GM19023 (cell line): Measurements from ENCODE around the gene ZNF516.

Experiments
- ATAC-seq: cut with Tn5 transposase; IDR thresholded peaks from one replicate; pipeline ENCODE4 v1.9.1; 2021; ENCODE audit warnings: mild to moderate bottlenecking, moderate library complexity; ENCODE audit not compliant: unreplicated experiment

ZNF516 gene

DNA sequence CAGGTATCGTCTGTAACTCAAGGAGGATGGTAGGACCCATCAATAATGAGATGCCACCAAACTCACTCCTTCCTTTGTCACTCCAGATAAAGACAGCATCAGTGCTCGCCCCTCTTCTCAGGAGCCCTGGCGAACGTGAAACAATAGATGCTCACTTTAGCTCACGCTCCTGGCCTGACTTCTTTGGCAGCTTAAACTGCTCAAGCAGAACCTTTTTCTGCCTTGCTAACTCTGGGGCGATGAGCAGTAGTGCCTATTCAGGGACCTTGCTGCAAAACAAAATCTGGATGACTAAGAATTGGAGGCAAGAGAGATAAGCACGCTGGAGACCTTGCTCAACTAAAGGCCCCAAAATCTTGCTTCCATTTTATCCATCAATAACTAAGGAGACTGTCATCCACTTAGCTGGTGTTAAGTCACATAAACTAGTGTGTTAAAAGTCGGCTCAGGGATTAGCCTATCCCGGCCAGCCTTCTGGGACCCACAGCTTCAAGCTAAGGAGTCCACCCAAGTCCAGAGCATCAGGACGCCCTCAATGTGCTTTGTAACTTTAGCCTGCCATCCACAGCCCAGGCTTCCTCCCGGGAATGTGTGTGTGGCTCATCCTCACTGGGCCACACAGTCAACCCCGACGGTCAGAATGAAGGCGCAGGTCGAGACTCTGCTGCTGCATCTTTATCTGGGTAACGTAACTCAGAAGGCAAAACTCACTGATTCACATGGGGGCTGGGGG lies 38.9 kb downstream of the ZNF516 start:
- ATAC-seq, result no peak

DNA sequence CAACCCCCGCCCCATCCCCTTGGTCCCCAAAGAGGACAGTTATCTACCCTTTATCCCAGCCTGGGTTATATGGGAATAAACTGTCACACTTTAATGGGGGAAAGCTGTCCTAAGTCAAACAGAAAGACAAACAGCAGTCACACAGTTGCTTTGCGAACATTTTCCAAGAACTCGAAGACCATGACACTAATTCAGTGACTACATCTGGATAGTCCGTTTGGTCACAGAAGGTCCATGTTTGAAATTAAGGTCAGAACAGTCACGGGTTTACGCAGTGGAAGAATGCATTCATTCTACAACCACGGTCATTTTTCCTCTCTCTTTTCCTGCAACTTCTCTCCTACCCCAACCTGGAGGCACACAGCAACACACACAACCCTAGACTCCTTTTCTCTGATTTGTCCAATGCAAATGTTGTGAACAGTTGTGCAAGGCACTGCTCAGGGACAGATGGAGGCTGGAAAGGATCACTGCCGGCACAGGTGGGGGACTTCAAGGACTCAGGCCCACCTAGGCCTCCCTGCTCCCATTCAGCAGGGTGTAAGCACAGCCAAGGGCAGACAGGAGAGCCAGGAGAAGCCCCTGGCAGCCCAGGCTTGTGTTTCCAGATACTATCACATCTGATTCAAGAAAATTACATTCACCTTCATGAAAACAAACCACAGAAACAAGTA lies 39.9 kb downstream of the ZNF516 start:
- no peak for ATAC-seq

DNA sequence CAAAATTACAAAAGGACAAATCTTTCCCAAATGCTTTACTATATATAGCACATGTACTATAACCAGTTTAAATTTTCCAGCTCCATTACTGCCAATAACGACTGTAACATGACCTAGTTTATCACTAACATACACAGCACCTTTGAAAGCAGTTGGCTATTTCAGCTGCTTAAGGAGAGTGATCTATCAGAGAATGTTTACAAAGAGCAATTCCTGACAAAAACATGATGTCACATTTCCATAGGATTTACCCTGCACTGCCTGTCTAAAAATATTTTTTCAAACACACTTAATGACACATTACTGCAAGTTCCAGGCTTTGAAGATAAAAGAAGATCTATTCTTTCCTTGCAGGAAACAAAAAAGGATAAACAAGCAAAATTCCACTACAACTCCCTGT lies 40.6 kb downstream of the ZNF516 start:
- no peak for ATAC-seq

DNA sequence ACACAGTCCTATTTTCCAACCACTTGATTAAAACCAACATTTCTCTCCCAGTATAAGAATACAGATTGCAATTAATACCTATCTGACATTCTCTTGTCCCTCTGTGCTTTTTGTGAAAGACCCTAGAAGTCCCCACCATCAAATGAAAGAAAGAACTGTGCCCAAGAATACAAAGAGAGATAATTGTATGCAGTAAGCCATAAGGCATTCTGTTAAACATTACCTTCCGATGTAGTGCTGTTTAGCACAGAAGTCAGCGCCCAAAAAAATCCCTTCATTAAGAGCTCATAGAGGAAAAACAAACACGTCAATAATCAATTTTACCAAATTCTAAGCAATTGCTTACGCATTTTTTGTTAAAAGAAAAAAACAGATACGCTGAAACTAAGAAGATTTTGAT lies 41.1 kb downstream of the ZNF516 start:
- no peak for ATAC-seq

DNA sequence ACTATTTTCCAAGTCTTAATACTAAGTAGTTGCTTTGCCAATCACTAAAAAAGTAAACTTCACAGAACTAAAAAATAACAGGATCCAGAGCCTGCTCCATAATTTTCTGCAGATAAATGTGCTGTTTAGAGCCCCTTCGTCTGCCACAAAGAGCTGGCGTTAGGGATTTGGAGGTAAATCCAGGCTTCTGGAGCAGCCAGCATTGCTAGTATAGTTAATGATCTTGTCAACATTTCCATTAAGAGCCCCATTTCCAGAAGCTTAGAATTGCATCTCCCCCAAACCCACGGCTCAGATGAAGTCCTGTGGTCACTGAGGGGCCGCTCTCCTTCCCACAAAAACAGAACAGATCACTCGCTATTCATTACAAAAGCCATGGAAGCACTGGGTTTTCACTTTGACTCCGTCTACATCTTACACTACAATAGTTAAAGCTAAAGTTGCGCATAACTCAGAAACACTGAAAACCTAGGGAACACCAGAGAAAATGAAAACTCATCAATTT lies 41.9 kb downstream of the ZNF516 start:
- ATAC-seq, result no peak

DNA sequence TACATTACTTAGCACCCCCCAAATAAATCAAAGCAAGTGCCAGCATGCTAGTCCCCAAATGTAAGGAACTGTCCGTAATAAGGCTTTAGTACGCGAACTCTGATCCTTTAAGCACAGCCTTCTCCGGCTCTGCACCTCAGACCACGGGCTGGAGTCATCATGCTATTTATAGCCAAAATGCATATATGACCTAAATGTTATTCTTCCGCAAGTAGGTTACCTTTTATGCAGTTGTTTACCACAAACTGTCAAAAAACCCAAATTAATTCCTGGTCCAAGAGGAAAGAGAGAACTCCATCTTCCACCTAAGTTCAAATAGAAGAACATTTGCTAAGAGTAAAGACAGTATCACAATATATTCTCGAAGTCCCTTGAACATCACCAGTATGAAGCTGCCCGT lies 42.7 kb downstream of the ZNF516 start:
- no peak for ATAC-seq

DNA sequence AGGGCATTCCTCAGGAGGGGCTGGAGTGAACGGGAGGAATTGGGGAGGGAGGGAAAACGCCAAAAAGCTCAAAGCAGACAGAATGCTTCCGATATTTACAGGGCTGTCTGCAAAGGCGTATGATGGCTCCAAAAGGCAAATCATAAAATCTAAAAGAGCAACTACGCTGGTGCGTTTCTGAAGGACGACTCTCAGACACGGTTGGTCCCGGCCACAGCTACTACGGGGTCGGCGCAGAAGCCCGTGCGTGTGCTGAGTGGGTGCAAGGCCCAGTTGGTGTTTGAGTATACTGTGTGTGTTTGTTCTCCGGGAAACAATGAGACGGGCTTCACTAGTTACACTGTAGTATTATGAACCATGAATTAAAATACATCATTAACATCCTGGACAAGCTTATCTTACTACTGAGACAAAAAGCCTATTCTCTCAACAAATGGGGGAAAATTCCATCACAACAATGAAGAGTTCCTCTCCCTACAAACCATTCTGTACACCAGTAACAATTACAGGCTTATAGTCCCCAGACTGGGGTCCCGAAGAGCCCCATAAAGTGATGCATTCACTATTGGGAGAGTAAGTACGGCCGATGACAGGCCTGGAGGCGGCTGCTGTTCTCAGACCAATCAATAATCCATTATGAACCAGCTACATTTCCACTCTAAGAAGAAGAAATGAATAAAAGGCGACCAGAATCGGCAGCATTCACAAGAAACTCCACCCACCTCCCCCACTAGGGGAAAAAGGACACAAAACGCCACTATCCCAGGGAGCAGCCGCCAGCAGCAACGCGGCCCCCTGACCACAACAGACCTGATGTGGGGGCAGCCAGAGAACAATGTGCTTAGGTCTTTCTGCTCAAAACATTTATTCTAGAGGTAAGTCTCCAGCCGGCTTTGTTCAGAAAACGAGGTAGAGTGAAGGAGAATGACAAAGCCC lies 43.4 kb downstream of the ZNF516 start:
- ATAC-seq, result no peak

DNA sequence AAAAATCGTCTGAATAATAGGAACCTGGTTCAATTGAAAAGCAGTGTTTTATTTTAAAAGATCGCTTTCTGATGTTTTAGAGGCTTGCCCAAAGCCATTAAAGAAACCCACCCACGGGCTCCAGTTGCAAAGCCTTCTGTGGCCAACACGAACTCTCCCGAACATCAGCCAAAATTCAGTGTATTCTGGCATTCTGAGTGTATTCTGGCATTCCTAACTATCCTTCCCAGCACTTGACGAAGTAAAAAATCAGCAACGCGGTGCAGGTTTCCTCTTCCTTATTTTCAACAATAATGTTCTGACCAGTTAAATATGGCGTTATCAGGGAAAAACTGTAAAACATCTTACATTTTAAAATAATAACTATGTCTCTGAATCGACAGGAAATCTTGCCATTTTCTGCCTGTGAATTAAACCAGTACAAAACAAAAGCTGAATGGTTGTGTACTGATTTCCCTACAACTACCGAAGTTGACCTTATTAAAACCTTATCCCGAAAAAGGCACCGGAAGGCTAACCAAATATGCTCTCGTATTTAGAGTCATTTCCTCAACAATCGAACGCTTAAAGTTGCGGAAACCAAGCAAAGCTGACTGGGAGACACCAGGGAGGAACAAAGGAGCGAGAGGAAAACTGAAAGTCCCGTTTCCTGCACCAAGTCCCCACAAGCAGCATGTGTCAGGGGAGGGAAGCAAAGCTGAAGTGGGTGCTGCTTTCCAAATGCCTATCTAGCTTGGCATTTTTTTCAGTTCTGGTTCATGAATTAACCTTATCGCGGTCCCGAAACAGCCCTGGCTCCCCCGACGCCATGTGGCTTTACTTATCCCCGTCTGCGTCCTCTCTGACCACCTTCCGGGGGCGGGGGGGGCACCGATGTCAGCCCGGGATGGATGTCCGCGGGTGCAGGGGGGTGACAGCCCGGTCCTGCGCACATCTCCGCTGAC lies 44.3 kb downstream of the ZNF516 start:
- no peak for ATAC-seq

DNA sequence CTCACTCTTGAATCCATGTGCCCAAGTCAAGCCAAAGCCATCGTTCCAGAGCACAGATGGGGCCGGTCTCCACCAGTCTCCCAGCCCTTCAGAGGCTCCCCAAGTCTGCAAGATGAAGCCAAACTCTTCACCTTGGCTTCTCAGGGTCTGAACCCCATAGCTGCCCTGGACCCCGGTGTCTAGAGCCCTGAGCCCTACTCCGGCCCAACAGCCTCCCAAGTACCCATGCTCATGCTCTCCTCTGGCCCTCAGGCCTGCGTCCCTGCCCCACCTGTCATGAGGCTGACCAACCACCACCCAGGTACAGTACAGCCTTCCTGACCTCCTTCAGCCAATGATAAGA lies 46.0 kb downstream of the ZNF516 start:
- no peak for ATAC-seq

DNA sequence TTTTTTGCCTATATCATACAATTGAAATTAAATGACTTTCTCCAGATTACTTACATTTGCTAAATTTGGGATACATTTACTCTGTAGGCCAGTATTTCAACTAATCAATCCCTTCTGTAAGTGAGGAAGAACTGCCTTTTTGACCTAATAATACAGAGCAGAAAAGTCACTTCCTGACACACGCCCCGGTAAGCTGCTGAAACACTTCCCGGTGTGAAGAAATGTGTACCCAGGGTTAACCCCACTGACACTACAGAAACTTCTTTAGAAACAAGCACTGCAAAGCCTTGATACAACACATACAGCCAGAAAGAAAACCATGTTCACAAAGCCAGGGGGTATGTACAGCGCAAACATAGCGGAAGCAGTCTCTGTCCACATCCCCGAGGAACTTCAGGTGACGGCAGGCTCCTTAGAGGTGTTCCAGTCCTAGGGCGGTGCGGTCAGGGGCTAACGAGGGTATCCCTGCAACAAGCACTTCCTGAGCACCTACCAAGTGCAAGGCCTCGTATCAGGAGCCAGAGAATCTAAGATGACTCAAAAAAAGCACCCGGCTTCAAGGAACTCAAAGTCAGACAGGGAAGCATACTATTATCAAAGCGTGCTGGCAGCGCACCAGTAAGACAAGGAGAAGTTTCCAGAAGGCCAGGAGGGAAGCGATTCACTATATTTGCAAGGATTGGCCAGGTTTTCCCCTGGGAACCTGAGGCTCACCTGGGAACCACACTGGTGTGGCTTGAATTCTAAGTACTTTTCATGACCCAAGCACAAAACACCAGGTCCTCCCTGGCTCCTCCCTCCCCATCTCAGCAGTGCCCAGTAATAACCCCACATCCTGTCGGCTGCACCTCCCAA lies 46.6 kb downstream of the ZNF516 start:
- ATAC-seq, result no peak

DNA sequence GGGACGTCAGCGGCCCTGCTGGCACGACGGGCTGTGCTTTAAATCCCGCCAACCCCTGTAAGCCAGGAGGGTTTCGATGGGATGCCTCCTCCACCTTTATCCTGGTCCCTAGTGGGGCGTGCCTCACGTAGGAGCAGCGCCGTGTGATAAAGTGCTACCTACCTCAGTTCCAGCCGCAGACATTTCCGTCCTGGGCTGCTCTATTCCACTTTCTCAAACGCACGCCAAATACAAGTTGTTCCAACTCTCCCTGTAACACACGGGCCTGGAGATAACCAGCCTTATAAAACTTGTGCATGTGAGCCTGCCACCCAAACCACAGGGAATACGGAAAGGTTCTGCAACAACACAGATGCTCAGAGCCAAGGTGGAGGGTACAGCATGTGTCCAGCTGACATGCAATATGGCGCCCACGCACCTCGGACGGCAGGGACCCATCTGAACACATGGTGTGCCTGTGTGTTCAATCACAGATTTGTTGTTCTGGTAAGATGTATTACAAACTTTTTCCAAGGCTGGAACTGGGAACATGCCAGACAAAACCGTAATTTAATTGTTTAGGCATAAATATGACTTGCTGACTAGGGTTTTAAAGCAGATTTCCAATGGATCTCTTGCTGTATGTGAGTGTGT lies 47.7 kb downstream of the ZNF516 start:
- ATAC-seq, result no peak

DNA sequence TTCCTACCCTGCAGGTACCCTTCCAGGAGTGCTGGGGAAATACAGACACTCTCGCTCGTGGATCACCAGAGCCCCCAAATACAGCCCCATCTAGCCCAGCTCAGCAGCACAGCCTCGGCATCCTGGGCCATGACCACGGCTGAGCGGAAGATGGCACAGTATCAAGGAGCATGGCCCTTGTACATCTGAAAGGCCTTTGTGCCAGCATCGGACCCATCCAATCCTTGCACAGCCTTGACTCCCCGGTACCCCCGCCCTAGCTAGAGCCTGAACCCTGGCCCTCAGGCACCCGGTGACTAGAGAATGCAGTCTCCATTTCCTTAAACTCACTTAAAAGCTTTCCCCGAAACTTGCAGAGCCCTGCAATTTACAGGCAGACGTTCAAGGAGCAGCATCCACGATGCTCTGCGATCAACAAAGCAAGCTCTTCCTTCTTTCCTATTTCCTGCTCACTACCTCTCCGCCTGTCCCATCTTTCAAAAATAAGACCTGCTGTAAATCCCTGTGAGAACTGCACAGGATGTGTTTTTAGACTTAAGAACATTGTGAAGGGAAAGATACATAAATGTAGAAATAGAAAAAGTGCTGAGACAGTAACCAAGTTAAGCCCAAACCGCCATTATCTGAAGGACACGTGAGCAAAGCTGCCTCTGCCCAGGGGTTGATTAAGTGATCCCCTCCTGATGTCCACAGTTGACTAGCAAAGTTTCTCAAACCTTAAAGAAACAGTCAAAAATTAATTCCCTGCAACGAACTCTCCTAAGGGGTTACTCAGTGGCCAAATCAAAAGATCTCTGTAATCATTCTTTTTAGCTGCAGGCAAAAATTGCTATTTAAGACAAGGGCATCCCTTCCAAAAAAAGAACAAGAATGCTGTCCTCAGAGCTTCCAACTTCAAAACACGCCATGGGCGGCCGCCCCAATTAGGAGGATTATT lies 48.5 kb downstream of the ZNF516 start:
- no peak for ATAC-seq

DNA sequence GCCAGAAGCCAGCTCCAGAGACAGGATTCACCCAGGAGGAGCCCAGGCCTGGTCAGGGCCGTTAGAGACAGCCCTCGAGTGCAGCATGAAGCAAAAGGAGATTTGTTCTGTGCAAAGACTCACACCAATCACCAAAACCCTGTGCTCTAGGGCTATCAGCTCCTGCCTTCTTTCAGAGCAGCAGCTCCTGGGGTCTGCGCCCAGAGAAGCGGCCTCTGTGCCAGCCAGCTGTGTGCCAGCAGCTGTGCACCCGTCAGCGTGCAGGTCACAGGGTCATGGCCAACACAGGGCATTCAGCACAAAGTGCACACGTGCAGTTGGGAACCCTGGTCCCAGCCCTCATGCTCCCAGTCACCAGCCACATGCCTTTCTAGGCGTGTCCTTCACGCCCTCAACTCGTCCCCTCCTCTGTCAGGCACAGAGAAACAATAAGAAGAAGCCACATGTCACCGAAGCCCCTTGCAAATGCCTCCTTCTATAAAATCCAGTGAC lies 49.3 kb downstream of the ZNF516 start:
- no peak for ATAC-seq

DNA sequence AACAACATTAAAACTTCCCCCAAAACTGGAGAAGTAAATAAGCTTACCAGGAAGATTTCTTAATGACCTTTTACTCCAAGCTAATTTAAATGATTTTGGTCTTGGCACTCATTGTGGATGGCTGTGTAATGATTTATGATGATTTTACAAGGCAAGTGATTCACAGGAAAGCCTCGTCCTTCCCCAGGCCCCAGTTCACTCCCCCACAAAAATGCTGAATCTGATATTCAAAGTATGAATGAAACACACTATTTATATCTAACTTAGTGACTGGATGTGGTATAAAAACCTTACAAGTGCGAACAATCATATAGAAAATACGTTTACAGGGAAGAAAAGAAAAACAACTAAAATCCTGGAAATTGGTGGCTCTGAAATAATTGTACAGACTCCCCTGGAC lies 49.8 kb downstream of the ZNF516 start:
- ATAC-seq, result no peak

DNA sequence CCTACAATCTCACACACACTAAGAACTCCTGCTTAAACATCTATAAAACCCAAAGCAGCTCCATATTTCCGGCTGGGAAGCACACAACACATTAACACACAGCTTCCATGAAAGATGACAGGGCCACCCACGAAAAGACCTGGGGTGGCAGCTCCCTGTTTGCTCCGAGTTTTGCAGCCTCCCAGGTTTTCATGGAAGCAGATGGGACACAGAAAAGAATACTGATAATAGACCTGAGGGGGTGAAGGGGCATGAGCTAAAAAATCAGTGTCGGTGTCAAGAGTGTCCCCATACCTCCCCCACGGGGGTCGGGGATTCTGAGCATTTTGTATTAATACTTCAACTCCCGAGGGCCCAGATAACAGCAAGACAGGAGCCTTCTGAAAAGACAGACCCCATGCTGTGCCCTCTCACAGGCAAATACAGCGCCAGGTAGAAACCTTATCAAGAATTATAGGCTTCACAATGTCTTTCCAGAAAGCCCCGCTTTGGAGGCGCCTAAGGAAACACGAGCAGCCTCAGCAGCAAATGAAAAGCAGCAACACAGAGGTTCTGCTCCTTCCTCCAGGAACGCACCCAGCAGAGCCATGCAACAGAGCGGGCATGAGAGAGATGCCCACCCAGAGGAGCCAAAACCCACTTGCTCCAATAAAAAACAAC lies 50.5 kb downstream of the ZNF516 start:
- no peak for ATAC-seq

DNA sequence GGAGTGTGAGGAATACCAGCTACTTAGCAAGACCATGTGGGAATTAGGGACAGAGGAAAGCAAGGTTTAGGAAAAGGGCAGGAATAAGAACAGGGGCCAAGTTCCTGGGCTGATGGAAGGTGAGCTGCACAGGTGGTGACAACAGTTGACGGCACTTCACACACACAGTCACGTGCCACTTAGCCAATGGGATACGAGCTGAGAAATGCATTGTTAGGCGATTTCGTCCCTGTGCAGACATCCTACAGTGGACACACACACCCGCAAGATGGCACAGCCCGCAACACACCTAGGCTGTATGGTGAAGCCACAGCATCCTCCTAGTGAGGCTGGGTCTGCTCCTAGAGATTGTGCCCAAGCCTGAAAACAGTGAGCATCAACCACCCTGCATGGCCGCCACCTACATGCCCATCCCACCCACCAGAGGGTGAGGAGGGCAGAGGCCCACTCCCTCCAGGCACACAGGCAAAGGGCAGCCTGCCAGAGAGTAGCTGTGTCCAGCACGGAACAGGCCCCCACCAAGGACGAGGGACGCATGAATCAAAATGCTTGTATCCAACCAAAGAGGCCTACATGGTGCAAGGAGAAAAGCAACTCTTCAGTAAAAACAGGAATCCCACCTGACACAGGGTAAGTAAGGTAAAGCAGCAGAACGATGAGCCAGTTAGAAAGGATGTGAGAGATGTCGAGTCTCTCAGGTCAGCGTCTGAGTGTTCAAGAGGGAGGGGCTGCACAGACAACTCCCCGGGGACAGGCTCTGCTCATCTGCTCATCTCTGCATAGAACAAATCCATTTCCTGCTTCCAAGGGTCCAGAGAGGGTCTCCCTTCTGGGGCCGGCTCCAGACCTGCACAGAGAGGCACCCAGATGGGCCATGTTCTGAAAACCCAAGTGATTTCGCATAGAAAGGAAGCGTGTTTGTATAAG lies 51.3 kb downstream of the ZNF516 start:
- ATAC-seq, result no peak
